ENCODE results near the gene TTC6. TPM values are rescaled to one million over a fixed set of nuclear protein-coding genes. Genes with fewer than 3 reads are reported as not detected.

TTC6 gene
- total RNA-seq, 1 donor from 2014 or later, result not detected

- Mint-ChIP-seq H3K4me1 (ENCODE audit: unreplicated experiment) (peaks cover 53% of the 10 kb centered on the region), H3K27me3 (ENCODE audit: unreplicated experiment) (peaks cover 82% of the 10 kb centered on the region), H3K27ac (ENCODE audit: unreplicated experiment) (no peak overlapping the region), H3K9me3 (ENCODE audit: unreplicated experiment) (no peaks in the 10 kb centered on the region), H3K4me3 (ENCODE audit: unreplicated experiment) (peak overlapping the region; percentile 69), H3K36me3 (ENCODE audit: unreplicated experiment) (no peaks in the 10 kb centered on the region)
- no peak for DNase-seq (ENCODE audit: extremely low spot score, unreplicated experiment)
- no peak for TF ChIP-seq CTCF (IDR thresholded peaks at IDR 0.05)
These were observed 586 bp downstream of the TTC6 start for GRCh38 chr14:37595809-37596621.

- peaks cover 86% of the 10 kb centered on the region for H3K27me3 Mint-ChIP-seq (ENCODE audit: unreplicated experiment)
- no peaks in the 10 kb centered on the region for H3K36me3 Mint-ChIP-seq (ENCODE audit: unreplicated experiment)
- TF ChIP-seq CTCF (IDR thresholded peaks at IDR 0.05), result no peak
- DNase-seq (ENCODE audit: extremely low spot score, unreplicated experiment), result no peak
- H3K4me3 Mint-ChIP-seq (ENCODE audit: unreplicated experiment), result no peak overlapping the region
- H3K27ac Mint-ChIP-seq (ENCODE audit: unreplicated experiment), result no peak overlapping the region
- peaks cover 51% of the 10 kb centered on the region for H3K4me1 Mint-ChIP-seq (ENCODE audit: unreplicated experiment)
- no peaks in the 10 kb centered on the region for H3K9me3 Mint-ChIP-seq (ENCODE audit: unreplicated experiment)
These were observed 1.5 kb downstream of the TTC6 start for GRCh38 chr14:37596790-37597472.

- no peak for DNase-seq (ENCODE audit: extremely low spot score, unreplicated experiment)
- H3K9me3 Mint-ChIP-seq (ENCODE audit: unreplicated experiment), result no peaks in the 10 kb centered on the region
- H3K36me3 Mint-ChIP-seq (ENCODE audit: unreplicated experiment), result no peaks in the 10 kb centered on the region
- H3K27me3 Mint-ChIP-seq (ENCODE audit: unreplicated experiment), result peaks cover 87% of the 10 kb centered on the region
- no peak overlapping the region for H3K4me3 Mint-ChIP-seq (ENCODE audit: unreplicated experiment)
- TF ChIP-seq CTCF (IDR thresholded peaks at IDR 0.05), result peak; percentile 47
- peaks cover 48% of the 10 kb centered on the region for H3K4me1 Mint-ChIP-seq (ENCODE audit: unreplicated experiment)
- H3K27ac Mint-ChIP-seq (ENCODE audit: unreplicated experiment), result no peak overlapping the region
These were observed 2.1 kb downstream of the TTC6 start for GRCh38 chr14:37597538-37597913.

GRCh38 chr14:37597914-37598746 lies 2.7 kb downstream of the TTC6 start:
- peaks cover 45% of the 10 kb centered on the region for H3K4me1 Mint-ChIP-seq (ENCODE audit: unreplicated experiment)
- TF ChIP-seq CTCF (IDR thresholded peaks at IDR 0.05), result no peak
- DNase-seq (ENCODE audit: extremely low spot score, unreplicated experiment), result no peak
- H3K27ac Mint-ChIP-seq (ENCODE audit: unreplicated experiment), result no peak overlapping the region
- H3K36me3 Mint-ChIP-seq (ENCODE audit: unreplicated experiment), result no peaks in the 10 kb centered on the region
- no peaks in the 10 kb centered on the region for H3K9me3 Mint-ChIP-seq (ENCODE audit: unreplicated experiment)
- peak overlapping the region; percentile 35 for H3K4me3 Mint-ChIP-seq (ENCODE audit: unreplicated experiment)
- peaks cover 87% of the 10 kb centered on the region for H3K27me3 Mint-ChIP-seq (ENCODE audit: unreplicated experiment)
